HG03139 (cell line): Measurements from ENCODE around the gene WNT5B.
"Not testable (repeated sequence)": the region's sequence is repeated elsewhere in the genome, so short reads cannot be mapped to it uniquely, and the experiment has no call there.

Source experiments
- ATAC-seq: cut with Tn5 transposase; IDR thresholded peaks from one replicate; pipeline ENCODE4 v1.9.1; 2021; ENCODE audit not compliant: unreplicated experiment

The WNT5B gene

DNA sequence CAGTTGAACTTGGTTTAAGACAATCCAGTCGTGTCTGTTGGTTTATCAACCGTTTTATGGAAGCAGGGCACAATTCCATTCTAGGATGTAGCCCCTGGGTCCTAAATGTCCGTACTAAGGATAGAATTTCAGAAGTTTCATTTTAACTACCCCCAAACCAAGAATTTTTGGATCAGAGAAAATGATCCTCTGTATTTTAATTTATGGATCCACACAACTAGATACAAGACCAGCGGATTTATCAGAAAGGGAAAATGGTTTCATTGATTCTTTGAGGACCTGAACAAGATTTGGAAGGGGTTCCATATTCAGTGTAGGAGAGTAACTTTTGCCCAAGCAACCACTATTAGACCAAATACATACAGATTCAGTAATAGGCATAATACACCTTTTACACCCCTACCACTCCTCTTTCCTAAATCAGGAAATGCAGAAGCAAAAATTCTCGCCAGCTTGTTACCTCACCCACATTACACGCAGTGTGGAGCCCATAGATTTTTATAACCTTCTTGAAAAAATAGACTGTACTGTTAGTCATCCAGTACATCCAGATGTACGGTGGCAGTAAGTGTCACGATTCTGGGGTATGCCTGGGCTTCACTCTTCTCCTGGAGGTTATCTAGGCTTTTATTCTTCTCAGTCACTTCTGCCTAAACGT, 33.2 kb upstream of the WNT5B start:
- ATAC-seq: no peak

DNA sequence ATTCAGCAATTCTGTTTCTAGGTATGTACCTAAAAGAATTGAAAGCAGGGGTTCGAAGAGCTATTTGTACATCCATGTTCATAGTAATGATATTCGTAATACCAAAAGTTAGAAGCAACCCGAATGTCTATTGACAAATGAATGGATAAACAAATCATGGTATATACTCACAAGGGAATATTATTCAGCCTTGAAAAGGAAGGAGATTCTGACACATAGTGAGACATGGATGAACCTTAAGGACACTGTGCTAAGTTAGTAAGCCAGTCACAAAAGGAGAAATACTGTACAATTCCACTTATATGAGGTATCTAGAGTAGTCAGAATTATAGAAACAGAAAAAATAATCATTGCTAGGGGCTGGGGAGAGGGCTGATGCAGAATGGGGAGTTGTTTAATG, 30.3 kb upstream of the WNT5B start:
- no peak for ATAC-seq

DNA sequence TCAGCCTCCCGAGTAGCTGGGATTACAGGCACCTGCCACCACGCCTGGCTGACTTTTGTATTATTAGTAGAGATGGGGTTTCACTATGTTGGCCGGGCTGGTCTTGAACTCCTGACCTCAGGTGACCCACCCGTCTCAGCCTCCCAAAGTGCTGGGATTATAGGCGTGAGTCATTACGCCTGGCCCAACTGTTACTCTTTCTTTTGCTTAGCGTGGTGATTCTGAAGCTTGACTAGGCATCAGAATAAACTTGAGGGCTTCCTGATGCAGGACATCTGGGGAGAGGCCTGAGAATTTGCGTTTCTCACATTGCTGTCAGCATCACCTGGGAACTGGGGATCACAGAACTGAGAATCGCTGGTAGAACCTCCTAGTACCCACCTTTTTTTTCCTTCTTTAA, 26.3 kb upstream of the WNT5B start:
- not testable (repeated sequence) for ATAC-seq

DNA sequence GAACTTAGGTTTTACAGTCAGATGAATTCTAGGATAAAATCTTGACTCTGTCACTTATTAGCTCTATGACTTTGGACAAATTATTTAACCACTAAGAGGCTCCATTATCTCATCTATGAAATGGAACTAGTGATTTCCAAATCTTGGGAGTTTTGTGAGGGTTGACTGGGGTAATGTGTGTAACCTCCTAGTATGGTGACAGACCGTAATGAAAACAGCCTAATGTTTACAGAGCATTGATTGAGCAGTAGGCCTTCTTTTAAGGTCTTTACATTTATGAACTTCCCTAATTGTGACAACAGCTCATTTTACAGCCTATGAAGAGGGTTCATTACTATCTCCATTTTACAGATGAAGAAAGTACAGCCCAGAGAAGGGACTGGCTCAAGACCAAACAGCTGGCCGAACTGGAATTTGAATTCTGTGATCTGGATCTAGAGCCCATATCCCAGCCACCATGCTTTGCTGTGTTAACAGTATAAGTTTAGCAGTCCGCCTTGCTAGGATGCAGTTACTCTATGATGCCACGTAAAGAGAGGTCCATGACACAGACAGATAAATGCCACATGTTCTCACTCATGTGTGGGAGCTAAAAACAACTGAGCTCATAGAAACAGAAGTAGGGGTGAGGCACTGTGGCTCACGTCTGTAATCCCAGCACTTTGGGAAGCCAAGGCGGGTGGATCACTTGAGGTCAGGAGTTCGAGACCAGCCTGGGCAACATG, 25.6 kb upstream of the WNT5B start:
- no peak for ATAC-seq

DNA sequence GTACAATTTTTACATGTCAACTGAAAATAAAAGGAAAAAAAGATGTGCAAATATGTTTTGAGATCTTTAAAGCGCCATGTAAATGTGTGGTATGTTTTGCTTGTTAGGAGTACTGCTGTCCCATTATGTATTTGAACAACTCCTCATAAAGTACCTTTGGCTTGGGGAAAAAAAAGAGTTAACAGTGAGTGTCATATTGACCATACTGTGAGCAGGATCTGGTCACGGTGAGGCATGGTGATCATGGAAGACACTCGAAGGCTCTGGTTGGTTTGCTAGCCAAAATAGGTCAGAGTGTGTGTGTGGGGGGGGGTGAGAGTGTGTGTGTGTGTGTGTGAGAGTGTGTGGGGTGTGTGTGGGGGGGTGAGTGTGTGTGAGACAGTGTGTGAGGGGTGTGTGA, 24.6 kb upstream of the WNT5B start:
- no peak for ATAC-seq

DNA sequence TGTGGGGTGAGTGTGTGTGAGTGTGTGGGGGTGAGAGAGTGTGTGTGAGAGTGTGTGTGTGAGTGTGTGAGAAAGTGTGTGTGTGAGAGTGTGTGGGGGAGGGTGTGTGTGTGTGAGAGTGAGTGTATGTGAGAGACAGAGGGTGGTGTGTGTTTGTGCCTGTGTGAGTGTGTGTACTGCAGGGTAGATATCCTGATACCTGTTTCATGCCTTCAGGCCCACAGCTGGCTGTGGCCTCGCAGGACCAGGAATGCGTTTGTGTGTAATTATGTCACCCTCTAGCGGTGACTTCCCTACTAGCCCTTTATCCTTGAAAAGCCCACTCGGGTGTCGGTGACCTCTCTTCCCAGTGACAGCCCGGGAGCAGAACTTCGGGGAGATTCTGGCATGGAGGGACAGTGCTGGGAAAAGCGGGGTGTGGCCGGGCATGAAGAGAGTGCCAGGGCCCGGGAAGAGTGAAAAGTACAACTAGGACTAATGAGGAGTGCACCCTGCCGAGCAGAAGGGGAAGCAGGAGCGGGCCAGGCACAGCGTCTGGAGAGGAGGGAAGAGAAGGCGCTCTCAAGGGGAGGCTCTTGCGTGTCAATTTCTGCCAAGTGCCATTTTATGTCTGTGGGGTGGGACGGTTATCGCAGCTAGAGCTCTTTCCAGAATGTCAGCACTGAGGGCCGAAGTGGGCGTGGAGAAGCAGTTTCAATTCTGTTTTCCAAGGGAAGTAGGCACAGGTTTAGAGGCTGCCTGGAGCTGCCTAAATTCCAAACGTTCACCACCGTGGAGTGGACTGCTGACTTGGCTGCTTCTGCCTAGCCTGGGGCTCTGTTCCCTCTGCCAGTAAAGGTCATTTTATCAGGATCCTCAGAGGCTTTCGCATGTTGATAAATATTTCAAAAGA, 23.7 kb upstream of the WNT5B start:
- ATAC-seq: no peak

DNA sequence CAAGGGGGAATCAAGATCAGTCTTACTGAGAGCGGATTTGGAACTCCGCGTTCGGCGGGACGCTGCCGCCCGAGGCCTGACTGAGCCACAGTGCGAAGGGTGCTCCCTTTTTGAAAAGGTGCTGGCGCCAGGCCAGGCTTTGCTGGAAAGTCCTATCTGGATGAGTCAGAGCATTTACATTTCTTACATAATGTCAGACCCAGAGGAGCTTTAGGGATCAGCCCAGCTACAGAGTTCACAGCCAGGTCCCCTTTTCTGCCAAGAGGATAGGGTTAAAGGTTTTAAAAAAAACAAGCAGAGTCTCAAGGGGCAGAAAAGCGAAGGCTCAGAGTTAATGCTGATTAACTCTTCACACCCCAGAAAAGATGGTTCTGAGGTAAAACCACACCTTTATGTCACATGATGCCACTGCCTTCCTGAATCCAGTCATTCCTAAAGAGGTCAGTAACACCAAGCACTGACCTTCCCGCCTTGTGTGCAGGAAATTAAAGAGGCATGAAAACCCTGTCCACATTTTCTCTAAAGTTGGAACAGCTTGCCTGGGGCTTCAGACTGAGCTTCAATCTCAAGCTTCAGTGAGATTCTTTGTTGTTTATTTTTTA, 22.9 kb upstream of the WNT5B start:
- ATAC-seq: peak; percentile 47

DNA sequence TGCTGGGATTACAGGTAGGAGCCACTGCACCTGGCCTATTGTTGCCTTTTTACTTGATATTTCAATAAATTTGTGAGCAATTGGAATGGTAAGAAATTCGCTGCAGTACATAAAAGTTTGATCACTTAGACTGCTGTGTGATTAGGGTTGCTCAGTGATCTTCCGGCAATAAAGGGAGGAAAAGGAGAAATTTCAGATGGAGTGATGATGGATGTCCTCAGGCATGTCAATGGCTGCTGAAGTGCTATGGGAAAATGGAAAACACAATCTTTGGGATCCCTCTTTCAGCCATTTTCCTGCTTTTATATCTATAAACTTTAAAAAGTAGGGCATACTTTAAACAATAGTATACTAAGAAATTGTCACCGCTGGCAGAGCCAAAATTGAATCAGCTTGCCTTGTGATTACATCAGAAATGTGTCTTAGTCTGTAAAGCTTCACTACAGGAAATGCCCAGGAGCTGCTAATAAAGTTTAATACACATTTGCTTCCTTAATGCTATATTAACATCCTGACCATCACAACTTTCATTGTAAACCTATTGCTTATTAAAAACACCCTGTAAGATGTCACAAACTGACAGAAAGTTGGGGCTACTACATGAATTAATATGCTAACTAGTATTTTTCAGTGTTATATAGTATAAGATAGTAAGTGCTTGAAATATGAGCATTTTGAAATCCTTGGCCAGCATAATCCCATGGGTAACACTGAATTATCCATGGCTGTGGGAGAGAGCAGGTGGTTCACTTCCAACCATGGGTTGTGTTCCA, 20.9 kb upstream of the WNT5B start:
- no peak for ATAC-seq

DNA sequence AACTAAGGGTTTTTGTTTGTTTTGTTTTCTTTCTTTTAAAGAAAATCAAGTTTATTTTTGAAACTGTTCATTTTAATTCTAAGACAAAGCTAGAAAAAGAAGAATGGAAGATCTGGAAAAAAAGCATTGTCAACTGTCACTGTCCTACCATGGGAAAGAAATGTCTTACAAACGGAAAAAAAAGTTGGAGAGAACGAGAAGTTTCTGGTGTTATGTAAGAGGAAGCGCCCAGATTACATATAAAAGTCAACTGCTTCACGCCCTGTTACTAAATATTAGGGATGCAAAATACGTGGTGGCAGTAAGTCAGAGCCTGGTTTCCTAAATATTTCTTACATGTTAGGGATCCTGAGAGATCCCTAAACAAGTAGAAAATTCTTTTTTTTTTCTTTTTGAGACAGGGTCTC, 20.3 kb upstream of the WNT5B start:
- ATAC-seq: no peak

DNA sequence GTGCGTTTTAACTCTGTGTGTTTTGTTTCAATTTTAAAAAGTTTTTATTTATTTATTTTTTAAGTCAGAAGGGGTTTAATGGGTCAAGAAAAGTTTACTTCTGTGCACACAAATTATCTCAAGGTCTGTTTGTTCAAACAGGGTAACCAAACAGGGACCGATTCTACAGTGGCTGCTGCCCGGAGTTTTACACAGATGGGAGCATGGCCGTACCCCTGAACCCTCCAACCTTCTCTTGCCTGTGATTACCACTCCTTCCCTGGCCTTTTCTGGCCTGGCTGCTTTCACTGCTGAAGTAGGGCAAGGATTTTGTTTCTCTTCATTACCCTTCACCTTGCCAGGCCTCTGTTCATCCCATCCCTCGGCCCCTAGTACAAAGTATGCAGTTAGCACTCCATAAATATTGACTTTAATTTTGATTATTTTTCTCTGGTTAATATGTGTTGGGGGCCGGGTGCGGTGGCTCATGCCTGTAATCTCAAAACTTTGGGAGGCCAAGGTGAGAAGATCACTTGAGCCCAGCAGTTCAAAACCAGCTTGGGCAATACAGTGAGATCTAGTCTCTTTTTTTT, 18.9 kb upstream of the WNT5B start:
- no peak for ATAC-seq

DNA sequence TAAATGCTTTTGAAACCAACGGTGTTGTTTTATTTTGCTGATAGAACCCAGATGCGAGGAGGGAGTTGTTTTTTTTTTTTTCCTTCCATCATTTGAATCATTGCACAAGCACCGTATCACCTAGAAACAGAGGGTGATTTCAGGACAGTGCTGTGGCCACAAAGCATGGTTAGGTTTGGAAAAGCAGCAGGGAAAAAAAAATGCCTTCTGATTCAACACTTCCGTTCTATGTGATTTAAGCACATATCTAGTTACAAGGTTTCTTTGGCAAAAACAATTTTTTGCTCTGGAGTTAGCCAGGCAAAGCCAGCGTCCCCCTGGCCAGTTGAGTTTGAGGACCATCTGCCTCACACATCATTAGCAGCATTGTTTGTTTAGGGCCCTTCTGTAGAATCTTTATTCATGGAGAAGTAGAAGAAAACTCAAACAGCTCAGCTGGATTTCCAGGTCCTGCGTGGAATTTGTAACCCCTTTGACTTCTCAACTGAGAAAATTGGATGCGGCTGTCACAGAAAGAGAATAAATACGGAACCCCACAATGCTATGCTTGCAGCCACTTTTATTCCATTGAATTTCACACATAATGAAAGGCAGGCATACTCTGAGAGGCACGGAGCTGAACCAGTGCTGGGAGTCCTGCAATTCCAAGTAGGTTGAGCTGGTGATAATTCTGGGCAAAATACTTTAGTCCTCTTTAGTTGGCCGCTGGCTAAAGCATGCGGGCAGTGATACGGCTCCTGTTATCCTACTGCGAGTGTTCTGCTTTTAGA, 17.0 kb upstream of the WNT5B start:
- ATAC-seq: no peak

DNA sequence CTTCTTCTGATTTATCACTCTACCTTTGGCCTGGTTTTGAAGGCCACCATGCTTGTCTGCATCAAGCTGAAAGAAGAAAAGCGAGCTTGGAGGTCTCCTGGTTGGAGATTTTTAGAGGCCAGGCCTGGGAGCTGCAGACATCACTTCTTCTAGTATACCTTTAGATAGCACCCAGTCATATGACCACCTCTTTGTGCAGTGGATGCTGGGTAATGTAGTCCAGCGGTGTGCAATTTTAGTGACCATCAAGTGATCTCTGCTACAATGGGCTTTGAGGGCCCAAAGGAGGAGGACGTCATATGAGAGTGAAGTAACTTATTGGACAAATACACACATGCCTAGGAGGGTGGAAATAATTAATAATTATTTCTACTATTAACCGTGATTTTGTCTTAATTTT, 15.2 kb upstream of the WNT5B start:
- no peak for ATAC-seq

DNA sequence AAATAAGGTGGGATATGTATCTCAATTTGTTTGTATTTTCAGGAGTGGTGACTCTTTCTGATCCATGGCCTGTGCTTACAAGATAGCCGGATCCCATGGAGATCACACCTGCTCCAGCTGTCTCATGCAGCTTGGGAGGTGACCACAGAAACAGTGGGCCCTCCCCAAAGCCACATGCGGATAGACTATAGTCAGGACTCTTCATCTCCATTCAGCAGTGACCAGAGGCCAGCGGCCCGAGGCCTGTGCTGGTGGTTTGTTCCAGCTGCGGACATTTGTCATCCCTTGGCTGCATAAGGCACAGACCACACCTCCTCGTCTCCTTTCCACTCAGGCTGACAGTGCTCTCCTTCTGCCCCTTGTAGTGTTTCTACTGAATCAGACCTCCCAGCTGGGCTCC, 14.7 kb upstream of the WNT5B start:
- no peak for ATAC-seq

DNA sequence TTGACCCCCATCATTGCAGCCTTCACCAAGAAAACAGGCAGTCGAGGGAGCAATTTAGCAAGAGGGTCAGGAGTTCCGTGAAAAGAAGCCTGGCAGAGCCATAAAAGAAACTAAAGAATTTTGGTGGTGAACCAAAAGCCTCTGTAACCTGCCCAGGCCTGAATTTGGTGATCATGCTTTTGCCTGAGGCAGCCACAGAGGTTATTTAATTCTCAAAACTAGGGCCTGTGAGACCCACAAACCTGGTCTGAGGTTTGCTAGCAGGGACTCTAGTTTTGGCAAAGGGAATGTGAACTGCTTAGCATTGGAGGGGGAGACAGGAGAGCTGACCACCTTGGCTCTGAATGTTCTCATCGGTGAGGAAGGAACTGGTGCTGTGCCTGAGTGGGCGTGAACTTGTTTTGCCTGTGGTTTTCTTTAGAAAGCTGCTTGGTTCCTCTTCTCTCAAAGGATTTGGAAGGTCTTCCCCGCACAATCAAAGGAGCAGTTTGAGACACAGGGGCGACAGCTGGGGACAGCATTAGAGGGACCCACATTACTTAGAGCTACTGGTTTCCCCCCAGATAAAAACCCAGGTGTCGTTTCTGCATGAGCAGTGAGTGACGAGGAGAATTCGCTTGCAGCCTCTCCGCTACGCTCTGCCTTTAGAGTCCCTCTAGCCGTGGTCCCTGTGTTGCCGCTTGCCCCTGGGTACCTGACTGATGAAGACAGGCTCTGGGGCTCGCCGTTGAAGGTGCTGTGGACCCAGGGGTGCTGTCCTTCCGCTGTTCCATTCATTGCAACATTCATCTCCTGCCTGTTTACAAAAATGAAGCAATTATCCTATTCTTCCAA, 12.6 kb upstream of the WNT5B start:
- no peak for ATAC-seq

DNA sequence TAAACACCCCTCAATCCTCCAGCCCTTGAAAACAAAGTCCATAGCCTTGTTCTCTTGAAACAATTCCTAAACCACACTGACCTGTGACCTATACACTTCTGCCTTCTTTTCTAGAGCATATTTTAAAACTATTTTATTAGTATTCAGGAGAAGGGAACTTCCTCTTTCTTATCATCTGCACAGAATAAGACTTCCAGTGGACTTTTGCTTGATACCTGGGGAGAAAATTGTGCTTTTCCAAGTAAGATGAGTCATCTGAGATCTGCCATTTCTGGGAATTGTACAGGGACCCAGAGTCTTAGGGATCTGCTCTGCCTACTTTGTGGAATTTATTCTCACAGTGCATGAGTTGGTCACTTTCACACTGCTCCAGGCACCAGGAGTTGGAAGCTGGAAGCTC, 10.5 kb upstream of the WNT5B start:
- no peak for ATAC-seq

DNA sequence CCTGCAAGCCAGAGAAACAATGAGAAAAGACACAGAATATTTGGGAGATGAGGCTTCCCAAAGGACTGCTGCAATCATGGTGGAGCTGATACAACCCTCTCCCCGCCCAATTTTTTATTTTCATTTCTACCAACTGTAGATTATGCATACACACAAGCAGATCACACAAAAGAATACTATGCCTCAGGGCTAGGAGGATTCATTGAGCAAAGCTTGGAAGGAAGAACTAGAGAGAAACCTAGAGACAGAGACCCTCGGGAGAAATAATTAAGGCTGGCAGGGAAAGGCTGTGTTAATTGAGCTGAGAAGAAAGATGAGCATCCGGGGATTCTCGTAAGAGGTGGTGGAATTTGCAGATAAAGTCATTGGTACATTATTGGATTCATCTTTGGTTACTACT, 9.9 kb upstream of the WNT5B start:
- ATAC-seq: no peak

DNA sequence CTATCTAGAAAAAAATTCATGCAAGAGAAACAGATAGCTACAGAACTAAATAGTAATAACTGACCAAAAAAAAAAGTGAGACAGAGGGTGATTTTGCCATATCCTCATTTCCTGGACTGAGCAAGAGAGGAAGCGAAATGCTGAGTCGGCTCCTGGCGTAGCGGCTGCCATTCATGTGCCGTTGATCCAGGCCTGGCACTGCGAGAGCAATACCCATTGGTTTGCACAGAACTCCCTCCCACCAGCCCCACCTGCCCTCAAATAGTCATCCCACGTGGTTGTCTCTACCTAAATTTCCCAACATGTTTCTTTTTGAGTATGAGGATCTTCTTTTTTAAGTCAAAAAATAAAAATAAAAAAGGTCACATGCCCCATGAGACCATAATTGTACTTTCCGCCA, 9.4 kb upstream of the WNT5B start:
- no peak for ATAC-seq

DNA sequence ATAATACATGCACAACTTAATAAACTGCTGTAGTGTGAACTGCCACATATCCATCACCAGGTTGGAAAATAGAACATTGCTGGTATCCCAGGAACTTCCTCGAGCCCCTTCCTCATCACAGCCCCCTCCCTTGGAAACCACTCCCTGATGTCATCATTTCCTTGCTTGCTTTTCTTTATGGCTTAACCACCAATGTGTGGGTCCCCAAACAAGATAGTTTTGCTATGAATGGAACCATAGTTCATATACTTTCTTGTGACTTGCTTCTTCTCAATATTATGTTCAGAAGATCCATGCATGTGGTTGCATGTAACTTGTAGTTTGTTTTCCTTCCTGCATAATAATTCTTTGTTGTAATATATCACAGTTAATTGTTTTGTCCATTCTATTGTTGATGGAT, 8.9 kb upstream of the WNT5B start:
- no peak for ATAC-seq

DNA sequence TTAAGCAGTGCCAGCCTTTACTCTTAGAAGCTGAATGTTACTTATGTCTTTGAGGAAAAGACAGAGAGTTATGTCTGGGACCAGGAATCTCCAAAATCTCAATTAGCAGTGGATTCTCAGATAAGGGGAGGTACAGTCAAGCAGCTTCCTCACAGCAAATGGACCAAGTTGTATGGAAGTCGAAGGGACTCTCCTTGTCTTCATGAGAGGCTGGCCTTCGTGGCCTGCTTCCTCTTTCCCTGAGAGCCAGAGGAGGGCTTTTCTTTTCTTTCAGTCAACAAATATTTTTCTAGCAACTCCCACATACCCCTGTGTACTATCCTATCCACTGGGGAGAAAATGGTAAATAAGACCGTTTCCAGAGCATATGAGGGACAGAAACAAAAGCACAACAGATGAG, 6.6 kb upstream of the WNT5B start:
- ATAC-seq: no peak
